ENCODE measurements around the gene ZNF488.

The ZNF488 gene

GRCh38 chr10:47381427-47382379 lies 2.4 kb downstream of the ZNF488 start:
- DNase-seq (no peak), ATAC-seq (replicated peaks) (no peak)
- peaks cover 8 to 21% of the 10 kb centered on the region in 2 donors for H3K4me1 Mint-ChIP-seq
- no peak overlapping the region for H3K4me3 Mint-ChIP-seq
- no peaks in the 10 kb centered on the region for H3K36me3 Mint-ChIP-seq
- H3K9me3 Mint-ChIP-seq, result peaks cover 0 to 5% of the 10 kb centered on the region in 2 donors
- no peak overlapping the region for H3K27ac Mint-ChIP-seq
- peaks cover 63 to 68% of the 10 kb centered on the region in 2 donors for H3K27me3 Mint-ChIP-seq

GRCh38 chr10:47381103-47381395 lies 3.0 kb downstream of the ZNF488 start:
- Mint-ChIP-seq H3K27me3 (peaks cover 69 to 74% of the 10 kb centered on the region in 2 donors), H3K4me1 (peaks cover 8 to 22% of the 10 kb centered on the region in 2 donors), H3K27ac (no peak overlapping the region), H3K36me3 (no peaks in the 10 kb centered on the region), H3K4me3 (no peak overlapping the region), H3K9me3 (peaks cover 0 to 5% of the 10 kb centered on the region in 2 donors)
- ATAC-seq (replicated peaks), result no peak
- no peak for DNase-seq

- Mint-ChIP-seq H3K27me3 (peaks cover 69 to 75% of the 10 kb centered on the region in 2 donors), H3K9me3 (peaks cover 0 to 2% of the 10 kb centered on the region in 2 donors), H3K27ac (no peak overlapping the region), H3K4me3 (no peak overlapping the region), H3K4me1 (peaks cover 8 to 22% of the 10 kb centered on the region in 2 donors), H3K36me3 (no peaks in the 10 kb centered on the region)
- ATAC-seq (replicated peaks) (no peak), DNase-seq (no peak)
Measured at GRCh38 chr10:47380341-47381102, 3.6 kb downstream of the ZNF488 start.

GRCh38 chr10:47379901-47380300 lies 4.2 kb downstream of the ZNF488 start:
- H3K4me1 Mint-ChIP-seq, result peaks cover 8 to 20% of the 10 kb centered on the region in 2 donors
- peaks cover 66 to 74% of the 10 kb centered on the region in 2 donors for H3K27me3 Mint-ChIP-seq
- H3K36me3 Mint-ChIP-seq, result no peaks in the 10 kb centered on the region
- no peak overlapping the region for H3K4me3 Mint-ChIP-seq
- H3K27ac Mint-ChIP-seq, result no peak overlapping the region
- DNase-seq, result no peak
- no peak for ATAC-seq (replicated peaks)
- H3K9me3 Mint-ChIP-seq, result no peaks in the 10 kb centered on the region

GRCh38 chr10:47379445-47379785 lies 4.7 kb downstream of the ZNF488 start:
- no peak for ATAC-seq (replicated peaks)
- Mint-ChIP-seq H3K9me3 (no peaks in the 10 kb centered on the region), H3K36me3 (no peaks in the 10 kb centered on the region)

GRCh38 chr10:47378606-47379444 lies 5.3 kb downstream of the ZNF488 start:
- Mint-ChIP-seq H3K27me3 (peaks cover 64 to 70% of the 10 kb centered on the region in 2 donors), H3K4me1 (peaks cover 7 to 14% of the 10 kb centered on the region in 2 donors), H3K9me3 (no peaks in the 10 kb centered on the region), H3K4me3 (no peak overlapping the region), H3K27ac (no peak overlapping the region), H3K36me3 (no peaks in the 10 kb centered on the region)
- DNase-seq (no peak), ATAC-seq (replicated peaks) (no peak)

More at GRCh38 chr10:47379445-47379785, 4.7 kb downstream of the ZNF488 start:
- H3K27me3 Mint-ChIP-seq, result peaks cover 66 to 74% of the 10 kb centered on the region in 2 donors
- H3K4me3 Mint-ChIP-seq, result no peak overlapping the region
- peaks cover 8 to 17% of the 10 kb centered on the region in 2 donors for H3K4me1 Mint-ChIP-seq
- DNase-seq, result no peak
- no peak overlapping the region for H3K27ac Mint-ChIP-seq

GRCh38 chr10:47378183-47378510 lies 5.9 kb downstream of the ZNF488 start:
- Mint-ChIP-seq H3K36me3 (no peaks in the 10 kb centered on the region), H3K4me3 (no peak overlapping the region), H3K27me3 (peaks cover 57 to 64% of the 10 kb centered on the region in 2 donors), H3K9me3 (no peaks in the 10 kb centered on the region), H3K27ac (no peak overlapping the region), H3K4me1 (peaks cover 4 to 9% of the 10 kb centered on the region in 2 donors)
- DNase-seq (no peak), ATAC-seq (replicated peaks) (no peak)

- DNase-seq (no peak), ATAC-seq (replicated peaks) (no peak)
- Mint-ChIP-seq H3K9me3 (no peaks in the 10 kb centered on the region), H3K27me3 (peaks cover 50 to 56% of the 10 kb centered on the region in 2 donors), H3K27ac (no peak overlapping the region), H3K4me3 (no peak overlapping the region), H3K36me3 (no peaks in the 10 kb centered on the region), H3K4me1 (peaks cover 4 to 9% of the 10 kb centered on the region in 2 donors)
Measured at GRCh38 chr10:47376522-47377220, 7.4 kb downstream of the ZNF488 start.

- H3K36me3 Mint-ChIP-seq, result no peaks in the 10 kb centered on the region
- ATAC-seq (replicated peaks), result no peak
- no peak for DNase-seq
- peaks cover 32 to 38% of the 10 kb centered on the region in 2 donors for H3K27me3 Mint-ChIP-seq
- H3K4me3 Mint-ChIP-seq, result no peak overlapping the region
- no peak overlapping the region for H3K27ac Mint-ChIP-seq
- H3K9me3 Mint-ChIP-seq, result no peaks in the 10 kb centered on the region
- H3K4me1 Mint-ChIP-seq, result peaks cover 4 to 9% of the 10 kb centered on the region in 2 donors
Measured at GRCh38 chr10:47374611-47375536, 9.2 kb downstream of the ZNF488 start.

- Mint-ChIP-seq H3K36me3 (no peaks in the 10 kb centered on the region), H3K27ac (no peak overlapping the region), H3K9me3 (no peaks in the 10 kb centered on the region), H3K4me3 (no peak overlapping the region), H3K4me1 (peaks cover 4 to 9% of the 10 kb centered on the region in 2 donors), H3K27me3 (peaks cover 19 to 23% of the 10 kb centered on the region in 2 donors)
- ATAC-seq (replicated peaks), result no peak
- DNase-seq, result no peak
Measured at GRCh38 chr10:47372726-47373125, 11.4 kb downstream of the ZNF488 start.

- H3K27ac Mint-ChIP-seq, result no peak overlapping the region
- DNase-seq (no peak), ATAC-seq (replicated peaks) (no peak)
- peaks cover 0 to 2% of the 10 kb centered on the region in 2 donors for H3K4me1 Mint-ChIP-seq
- H3K4me3 Mint-ChIP-seq, result no peak overlapping the region
- H3K9me3 Mint-ChIP-seq, result no peaks in the 10 kb centered on the region
- no peaks in the 10 kb centered on the region for H3K36me3 Mint-ChIP-seq
- peaks cover 11 to 15% of the 10 kb centered on the region in 2 donors for H3K27me3 Mint-ChIP-seq
Measured at GRCh38 chr10:47371629-47372485, 12.2 kb downstream of the ZNF488 start.

- Mint-ChIP-seq H3K9me3 (no peaks in the 10 kb centered on the region), H3K27me3 (peaks cover 4 to 5% of the 10 kb centered on the region in 2 donors), H3K27ac (no peak overlapping the region), H3K4me1 (no peaks in the 10 kb centered on the region), H3K4me3 (no peak overlapping the region), H3K36me3 (no peaks in the 10 kb centered on the region)
- ATAC-seq (replicated peaks) (no peak), DNase-seq (no peak)
Measured at GRCh38 chr10:47370878-47371277, 13.2 kb downstream of the ZNF488 start.

Data from stimulated activated naive B cell treated with anti-CD40 and anti-IgM and Interleukin-4, amounts not matched to agents 10 μg/mL and 1 μg/mL and 100 μg/mL, for 72 hours (primary cell).